D341Med (cell line): ENCODE data around the gene KRT33A.

Source experiments
- DNase-seq: peaks from one replicate; pipeline ENCODE4 v3.0.0; 2012; ENCODE audit warnings: low spot score

Gene KRT33A

GRCh38 chr17:41329279-41329948 is 21.2 kb downstream of the KRT33A start:
- DNase-seq, result peak; percentile 73

GRCh38 chr17:41328207-41328606 is 22.4 kb downstream of the KRT33A start:
- DNase-seq, result no peak

- DNase-seq, result no peak
Measured at GRCh38 chr17:41327411-41328120, 23.1 kb downstream of the KRT33A start.

DNA sequence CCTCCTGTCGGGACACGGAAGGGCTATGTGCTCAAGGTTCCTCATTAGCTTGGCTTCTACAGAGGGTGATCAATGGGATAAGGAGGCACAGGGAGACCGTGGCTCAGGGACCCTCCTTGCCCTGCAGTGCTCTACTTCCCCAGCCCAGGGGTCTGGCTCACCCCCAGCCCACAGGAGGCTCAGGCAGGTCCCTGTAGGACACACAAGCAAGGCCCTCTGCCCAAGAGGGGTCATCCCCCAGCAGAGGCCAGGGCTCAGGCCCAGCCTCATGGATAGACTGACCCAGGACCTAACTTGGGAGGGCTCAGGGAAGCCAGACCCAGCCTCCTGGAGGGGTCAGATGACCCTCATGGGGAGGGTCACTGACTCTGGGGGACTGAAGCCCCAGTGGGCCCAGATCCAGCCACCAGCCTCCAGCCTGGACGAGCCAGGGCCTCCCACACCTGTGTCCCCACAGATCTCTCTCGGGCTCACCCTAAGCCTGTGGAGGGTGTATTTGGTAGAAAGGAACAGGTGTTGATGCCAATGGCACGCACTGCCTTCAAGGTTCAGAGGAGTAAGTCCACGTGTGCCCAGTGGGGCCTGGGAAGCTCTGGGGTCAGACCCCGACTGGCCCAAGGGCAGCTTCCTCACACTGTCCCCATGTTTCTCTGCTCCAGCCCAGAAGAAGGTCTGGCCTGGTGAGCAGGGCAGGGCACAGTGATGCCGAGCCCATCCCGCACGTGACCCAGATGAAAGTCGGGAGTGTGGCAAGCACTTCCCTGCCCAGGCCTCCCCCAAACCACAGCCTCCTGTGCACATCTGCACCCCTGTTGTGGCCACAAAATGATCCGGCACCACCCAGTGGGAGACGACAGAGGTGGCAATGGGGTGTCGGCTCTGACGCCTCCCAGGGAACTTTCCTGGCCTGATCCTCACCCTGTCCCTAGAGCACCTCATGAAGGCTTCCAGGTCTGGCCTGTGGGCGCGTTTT is 24.2 kb downstream of the KRT33A start:
- DNase-seq, result no peak

DNA sequence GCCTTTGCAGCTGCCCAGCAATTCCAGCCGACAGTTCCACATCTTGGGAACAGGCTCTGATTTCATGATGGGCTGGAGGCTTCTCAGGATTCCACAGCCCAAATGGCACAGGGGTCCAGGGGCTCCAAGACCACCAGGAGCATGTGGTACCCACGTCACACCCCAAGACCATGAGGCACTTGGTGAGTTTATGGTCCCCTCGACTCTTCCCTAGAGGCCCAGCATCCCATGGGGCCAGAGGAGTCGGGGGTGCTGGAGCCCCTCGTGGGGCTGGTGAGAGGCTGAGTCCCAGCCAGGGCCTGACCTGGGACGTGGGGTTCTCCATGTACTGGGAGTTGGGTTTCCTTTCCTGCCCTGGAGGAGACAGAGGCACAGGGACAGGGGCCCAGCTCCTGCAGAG is 25.0 kb downstream of the KRT33A start:
- DNase-seq, result no peak

DNA sequence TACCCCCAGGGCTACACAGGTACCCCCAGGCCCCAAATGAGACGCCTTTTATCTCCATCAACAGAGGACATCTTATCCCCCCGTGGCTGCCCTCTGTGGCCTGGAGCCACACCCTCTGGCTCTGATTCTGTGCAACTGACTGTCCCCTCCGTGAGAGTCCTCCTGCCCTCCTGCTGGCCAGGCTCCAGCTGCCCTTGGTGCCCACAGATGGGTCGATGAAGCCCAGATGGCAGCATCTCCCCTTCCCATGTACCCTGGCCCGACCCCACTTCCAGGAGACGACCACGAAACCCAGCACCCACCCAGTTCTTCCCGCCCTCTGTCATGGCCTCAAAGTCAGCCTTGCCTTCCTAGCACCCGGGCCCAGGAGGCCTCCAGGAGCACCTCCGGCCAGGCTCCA is 25.5 kb downstream of the KRT33A start:
- DNase-seq, result no peak

- DNase-seq, result no peak
Measured at GRCh38 chr17:41324180-41325075, 26.2 kb downstream of the KRT33A start.

DNA sequence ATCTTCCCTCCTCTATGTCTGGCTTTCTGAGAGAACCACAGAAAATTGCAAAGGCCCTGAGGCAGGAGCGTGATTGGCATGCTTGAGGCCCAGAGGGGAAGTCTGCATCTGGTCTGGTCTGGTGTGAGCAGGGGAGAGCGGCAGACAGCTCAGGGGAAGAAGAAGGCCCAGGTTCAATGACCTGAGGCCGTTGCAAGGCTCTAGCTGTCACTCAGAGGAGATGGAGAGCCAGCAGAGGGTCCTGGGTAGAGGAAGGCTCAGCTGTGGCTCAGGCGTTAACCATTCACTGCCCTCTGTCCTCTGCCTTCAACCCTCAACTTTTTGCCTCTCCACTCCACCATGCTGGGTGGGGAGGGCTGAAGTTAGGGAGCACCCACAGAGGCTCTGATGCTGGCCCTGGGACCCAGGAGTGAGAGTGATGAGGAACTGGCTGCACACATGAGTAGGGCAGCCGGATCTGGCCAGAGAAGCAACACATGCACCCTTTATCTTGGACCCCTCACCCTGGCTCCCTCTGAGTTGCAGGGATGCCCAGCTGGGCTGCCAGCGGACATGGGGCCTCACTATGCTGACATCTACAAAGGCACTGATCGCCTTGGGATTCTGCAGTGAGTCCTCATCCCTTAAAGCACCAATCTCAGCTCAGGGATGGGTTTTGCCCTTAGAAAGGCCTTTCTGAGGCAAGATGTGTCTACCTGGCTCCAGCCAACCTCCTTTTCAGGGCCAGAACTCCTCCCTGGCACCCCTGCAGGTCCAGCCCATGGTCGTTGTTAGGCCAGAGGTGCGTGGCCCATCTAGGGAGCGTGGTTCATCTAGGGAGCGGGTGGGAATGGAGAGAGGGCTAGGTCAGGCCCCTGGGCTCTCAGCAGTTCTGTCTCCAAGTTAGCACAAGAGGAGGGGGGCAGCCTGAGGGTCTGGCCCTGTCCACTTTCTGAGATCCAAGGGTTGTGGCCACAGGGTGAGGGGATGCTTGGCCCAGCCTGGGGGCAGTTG is 27.4 kb downstream of the KRT33A start:
- DNase-seq, result no peak

DNA sequence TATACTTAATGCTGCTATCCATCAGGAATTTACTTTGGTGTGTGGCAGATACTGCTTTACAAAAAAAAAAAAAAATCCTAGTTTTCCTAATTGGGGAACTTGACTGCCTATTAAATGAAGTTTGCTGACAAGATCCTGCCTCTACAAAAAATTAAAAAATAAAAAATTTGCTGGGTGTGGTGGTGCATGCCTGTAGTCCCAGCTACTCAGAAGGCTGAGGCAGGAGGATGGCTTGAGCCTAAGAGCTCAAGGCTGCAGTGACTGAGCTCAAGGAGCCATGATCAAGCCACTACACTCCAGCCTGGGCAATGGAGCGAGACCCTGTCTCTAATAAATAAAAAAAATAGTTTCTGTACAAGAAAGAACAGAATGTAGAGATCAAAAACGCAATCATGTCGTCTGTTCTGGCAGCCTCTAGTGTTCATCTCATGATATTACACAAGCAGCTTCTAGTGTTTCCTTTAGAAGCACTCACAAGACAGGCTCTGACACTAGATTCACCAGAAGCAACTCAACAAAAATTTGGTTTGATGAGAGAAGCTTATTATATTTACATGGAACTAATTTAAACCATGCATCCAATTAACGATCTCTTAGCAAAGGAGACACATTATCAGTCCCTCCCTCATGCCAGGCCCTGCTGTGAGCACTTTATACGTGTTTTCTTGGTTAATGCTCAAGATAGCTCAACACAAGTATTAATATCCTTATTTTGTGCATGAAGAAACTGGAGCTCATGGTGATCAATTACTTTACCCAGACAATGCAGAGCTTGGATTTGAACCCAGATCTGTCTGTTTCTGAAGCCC is 28.3 kb downstream of the KRT33A start:
- no peak for DNase-seq

- no peak for DNase-seq
Measured at GRCh38 chr17:41318231-41318630, 32.4 kb downstream of the KRT33A start.

GRCh38 chr17:41315814-41316445 is 34.7 kb downstream of the KRT33A start:
- no peak for DNase-seq

- no peak for DNase-seq
Measured at GRCh38 chr17:41315204-41315794, 35.3 kb downstream of the KRT33A start, which contains the start of gene KRTAP17-1. TSS of gene KRTAP17-1 (minus strand) at chr17:41315710. CDS start at chr17:41315650, 60 bp downstream.

DNA sequence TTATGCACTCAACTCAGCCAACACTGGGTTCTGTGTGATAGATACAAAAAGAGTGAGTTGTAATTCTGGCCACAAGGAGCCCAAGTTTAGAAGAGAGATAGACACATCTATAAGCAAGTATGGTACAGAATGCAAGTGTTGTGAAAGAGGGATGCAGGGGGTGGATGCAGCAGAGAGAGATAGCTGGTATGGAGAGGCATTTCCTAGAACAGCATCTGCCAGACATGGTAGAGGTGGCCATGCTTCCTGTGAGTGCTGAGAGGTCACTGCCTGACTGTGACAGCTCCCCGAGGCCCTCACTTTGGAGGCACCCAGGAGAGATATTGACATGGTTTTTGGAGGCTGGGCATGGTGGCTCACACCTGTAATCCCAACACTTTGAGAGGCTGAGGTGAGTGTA is 39.5 kb downstream of the KRT33A start:
- no peak for DNase-seq

DNA sequence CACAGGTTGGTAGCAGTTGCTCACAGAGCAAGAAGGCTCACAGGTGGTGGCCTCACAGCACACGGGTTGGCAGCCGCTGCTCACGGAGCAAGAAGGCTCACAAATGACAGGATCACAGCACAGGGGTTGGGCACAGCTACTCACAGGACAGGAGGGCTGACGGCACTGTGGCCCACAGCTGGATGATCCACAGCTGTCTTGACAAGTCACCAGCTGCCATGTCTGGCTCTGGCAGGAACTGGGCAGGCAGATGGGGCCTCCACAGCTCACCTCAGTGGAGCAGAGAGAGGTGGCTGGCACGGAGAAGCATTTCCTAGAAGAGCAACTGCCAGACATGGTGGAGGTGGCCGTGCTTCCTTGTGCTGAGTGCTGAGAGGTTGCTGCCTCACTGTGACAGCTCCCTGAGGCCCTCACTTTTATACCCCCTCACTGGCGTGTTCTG is 41.7 kb downstream of the KRT33A start, which contains the start of gene KRTAP16-1:
Gene KRTAP16-1 (minus strand): TSS at position 392 of the 442 bp plus-strand sequence. CDS start 56 bp downstream, at position 336.
- DNase-seq, result no peak

DNA sequence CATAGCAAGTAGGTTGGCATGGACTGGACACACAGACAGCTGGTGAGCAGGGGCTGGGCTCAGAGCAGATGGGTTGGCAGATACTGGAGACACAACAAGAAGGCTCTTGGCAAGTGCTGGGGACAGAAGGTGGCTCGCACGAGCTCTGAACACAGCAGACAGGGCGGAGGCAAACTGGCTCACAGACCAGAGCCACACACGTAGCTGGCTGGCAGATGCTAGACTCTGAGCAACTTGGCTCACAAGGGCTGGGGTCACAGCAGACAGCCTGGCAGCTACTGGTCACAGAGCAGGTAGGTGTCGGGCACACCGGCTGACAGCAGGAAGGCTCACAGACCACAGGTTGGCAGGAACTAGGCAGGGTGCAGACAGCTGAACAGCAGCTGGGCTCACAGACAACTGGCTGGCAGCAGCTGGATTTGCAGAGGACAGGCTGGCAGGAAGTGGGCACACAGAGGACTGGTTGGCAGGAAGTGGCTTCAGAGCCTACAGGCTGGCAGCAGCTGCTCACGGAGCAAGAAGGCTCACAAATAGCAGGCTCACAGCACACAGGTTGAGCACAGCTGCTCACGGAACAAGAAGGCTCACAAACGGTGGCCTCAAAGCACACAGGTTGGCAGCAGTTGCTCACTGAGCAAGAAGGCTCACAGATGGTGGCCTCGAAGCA is 42.2 kb downstream of the KRT33A start:
- DNase-seq, result no peak

GRCh38 chr17:41307647-41308046 is 43.0 kb downstream of the KRT33A start:
- no peak for DNase-seq

DNA sequence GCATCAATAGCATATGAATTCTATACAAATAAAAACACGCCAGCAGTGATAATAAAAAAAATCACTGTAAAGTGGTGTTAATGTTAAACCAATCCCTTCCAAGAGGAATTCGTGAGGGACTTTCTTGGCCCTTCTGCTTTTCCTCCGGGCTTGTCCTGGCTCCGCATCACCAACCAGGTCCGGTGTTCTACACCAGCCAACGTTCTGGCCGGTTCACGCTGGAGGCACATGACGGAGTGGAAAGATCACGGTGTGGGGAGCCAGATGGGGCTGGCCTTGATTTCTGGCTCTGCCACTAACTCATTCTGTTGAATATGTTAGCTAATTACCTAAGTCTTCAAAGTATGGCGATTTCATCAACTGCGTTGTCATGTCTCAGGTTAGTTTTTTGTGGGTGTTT is 46.5 kb downstream of the KRT33A start:
- DNase-seq, result no peak

GRCh38 chr17:41302981-41303380 is 47.6 kb downstream of the KRT33A start:
- no peak for DNase-seq
